Measurements from ENCODE around the gene TENM3.

Gene TENM3

GRCh38 chr4:182454440-182455013, 211.3 kb downstream of the TENM3 start:
- Mint-ChIP-seq H3K27me3 (peaks cover 22 to 50% of the 10 kb centered on the region in 2 donors), H3K4me3 (no peak overlapping the region), H3K4me1 (ENCODE audit: low read depth in 2 of 2) (no peaks in the 10 kb centered on the region), H3K27ac (no peak overlapping the region), H3K9me3 (no peaks in the 10 kb centered on the region), H3K36me3 (ENCODE audit: insufficient read depth) (no peaks in the 10 kb centered on the region)
- ATAC-seq (replicated peaks), result no peak
- DNase-seq, result no peak

GRCh38 chr4:182465114-182465513, 221.9 kb downstream of the TENM3 start:
- DNase-seq, result no peak
- no peaks in the 10 kb centered on the region for H3K4me1 Mint-ChIP-seq (ENCODE audit: low read depth in 2 of 2)

GRCh38 chr4:182465979-182466378, 222.8 kb downstream of the TENM3 start:
- peaks cover 0 to 11% of the 10 kb centered on the region in 2 donors for H3K27me3 Mint-ChIP-seq
- H3K36me3 Mint-ChIP-seq (ENCODE audit: insufficient read depth), result no peaks in the 10 kb centered on the region
- H3K27ac Mint-ChIP-seq, result no peak overlapping the region
- no peak overlapping the region for H3K4me3 Mint-ChIP-seq
- no peak for ATAC-seq (replicated peaks)
- H3K4me1 Mint-ChIP-seq (ENCODE audit: low read depth in 2 of 2), result no peaks in the 10 kb centered on the region
- no peaks in the 10 kb centered on the region for H3K9me3 Mint-ChIP-seq
- DNase-seq, result no peak

More at GRCh38 chr4:182465114-182465513, 221.9 kb downstream of the TENM3 start:
- ATAC-seq (replicated peaks), result no peak
- Mint-ChIP-seq H3K9me3 (no peaks in the 10 kb centered on the region), H3K27ac (no peak overlapping the region), H3K4me3 (no peak overlapping the region), H3K27me3 (peaks cover 0 to 11% of the 10 kb centered on the region in 2 donors), H3K36me3 (ENCODE audit: insufficient read depth) (no peaks in the 10 kb centered on the region)

GRCh38 chr4:182470215-182470614, 227.0 kb downstream of the TENM3 start:
- Mint-ChIP-seq H3K4me3 (no peak overlapping the region), H3K9me3 (no peaks in the 10 kb centered on the region), H3K36me3 (ENCODE audit: insufficient read depth) (no peaks in the 10 kb centered on the region), H3K4me1 (ENCODE audit: low read depth in 2 of 2) (no peaks in the 10 kb centered on the region), H3K27ac (no peak overlapping the region), H3K27me3 (peaks cover 0 to 11% of the 10 kb centered on the region in 2 donors)
- ATAC-seq (replicated peaks) (no peak), DNase-seq (no peak)

GRCh38 chr4:182475539-182475938, 232.3 kb downstream of the TENM3 start:
- H3K27ac Mint-ChIP-seq, result no peak overlapping the region
- H3K9me3 Mint-ChIP-seq, result no peaks in the 10 kb centered on the region
- H3K4me1 Mint-ChIP-seq (ENCODE audit: low read depth in 2 of 2), result no peaks in the 10 kb centered on the region
- no peak overlapping the region for H3K4me3 Mint-ChIP-seq
- no peaks in the 10 kb centered on the region for H3K36me3 Mint-ChIP-seq (ENCODE audit: insufficient read depth)
- H3K27me3 Mint-ChIP-seq, result peaks cover 0 to 6% of the 10 kb centered on the region in 2 donors
- DNase-seq (no peak), ATAC-seq (replicated peaks) (no peak)

- H3K4me1 Mint-ChIP-seq (ENCODE audit: low read depth in 2 of 2), result no peaks in the 10 kb centered on the region
- no peaks in the 10 kb centered on the region for H3K9me3 Mint-ChIP-seq
- H3K27me3 Mint-ChIP-seq, result peaks cover 0 to 6% of the 10 kb centered on the region in 2 donors
- peak; percentile 43 for ATAC-seq (replicated peaks)
- no peak overlapping the region for H3K4me3 Mint-ChIP-seq
- no peak for DNase-seq
- no peaks in the 10 kb centered on the region for H3K36me3 Mint-ChIP-seq (ENCODE audit: insufficient read depth)
- H3K27ac Mint-ChIP-seq, result no peak overlapping the region
Observed at GRCh38 chr4:182478475-182478874, 235.3 kb downstream of the TENM3 start.

GRCh38 chr4:182483685-182484084, 240.5 kb downstream of the TENM3 start:
- DNase-seq (no peak), ATAC-seq (replicated peaks) (no peak)
- no peaks in the 10 kb centered on the region for H3K4me1 Mint-ChIP-seq (ENCODE audit: low read depth in 2 of 2)
- no peaks in the 10 kb centered on the region for H3K9me3 Mint-ChIP-seq
- peaks cover 6 to 9% of the 10 kb centered on the region in 2 donors for H3K27me3 Mint-ChIP-seq
- H3K36me3 Mint-ChIP-seq (ENCODE audit: insufficient read depth), result no peaks in the 10 kb centered on the region
- H3K27ac Mint-ChIP-seq, result no peak overlapping the region
- H3K4me3 Mint-ChIP-seq, result no peak overlapping the region

GRCh38 chr4:182486881-182487280, 243.7 kb downstream of the TENM3 start:
- no peaks in the 10 kb centered on the region for H3K36me3 Mint-ChIP-seq (ENCODE audit: insufficient read depth)
- no peak overlapping the region for H3K4me3 Mint-ChIP-seq
- no peaks in the 10 kb centered on the region for H3K9me3 Mint-ChIP-seq
- H3K27me3 Mint-ChIP-seq, result peaks cover 15 to 17% of the 10 kb centered on the region in 2 donors
- H3K27ac Mint-ChIP-seq, result no peak overlapping the region
- no peaks in the 10 kb centered on the region for H3K4me1 Mint-ChIP-seq (ENCODE audit: low read depth in 2 of 2)
- no peak for DNase-seq
- ATAC-seq (replicated peaks), result no peak

- no peak for DNase-seq
- no peaks in the 10 kb centered on the region for H3K9me3 Mint-ChIP-seq
- ATAC-seq (replicated peaks), result no peak
- no peak overlapping the region for H3K4me3 Mint-ChIP-seq
- H3K4me1 Mint-ChIP-seq (ENCODE audit: low read depth in 2 of 2), result no peaks in the 10 kb centered on the region
- no peak overlapping the region for H3K27ac Mint-ChIP-seq
- no peaks in the 10 kb centered on the region for H3K36me3 Mint-ChIP-seq (ENCODE audit: insufficient read depth)
- peaks cover 16 to 19% of the 10 kb centered on the region in 2 donors for H3K27me3 Mint-ChIP-seq
Observed at GRCh38 chr4:182488896-182489295, 245.7 kb downstream of the TENM3 start.

- no peak overlapping the region for H3K4me3 Mint-ChIP-seq
- no peaks in the 10 kb centered on the region for H3K4me1 Mint-ChIP-seq (ENCODE audit: low read depth in 2 of 2)
- peaks cover 16 to 19% of the 10 kb centered on the region in 2 donors for H3K27me3 Mint-ChIP-seq
- H3K9me3 Mint-ChIP-seq, result no peaks in the 10 kb centered on the region
- H3K36me3 Mint-ChIP-seq (ENCODE audit: insufficient read depth), result no peaks in the 10 kb centered on the region
- H3K27ac Mint-ChIP-seq, result no peak overlapping the region
- ATAC-seq (replicated peaks), result no peak
- DNase-seq, result no peak
Observed at GRCh38 chr4:182489607-182490006, 246.4 kb downstream of the TENM3 start.

GRCh38 chr4:182491719-182492118, 248.5 kb downstream of the TENM3 start:
- no peaks in the 10 kb centered on the region for H3K4me1 Mint-ChIP-seq (ENCODE audit: low read depth in 2 of 2)
- no peak for ATAC-seq (replicated peaks)

GRCh38 chr4:182492423-182492822, 249.2 kb downstream of the TENM3 start:
- Mint-ChIP-seq H3K9me3 (no peaks in the 10 kb centered on the region), H3K4me3 (no peak overlapping the region), H3K27ac (no peak overlapping the region), H3K36me3 (ENCODE audit: insufficient read depth) (no peaks in the 10 kb centered on the region), H3K27me3 (peaks cover 7 to 21% of the 10 kb centered on the region in 2 donors), H3K4me1 (ENCODE audit: low read depth in 2 of 2) (no peaks in the 10 kb centered on the region)
- DNase-seq, result no peak
- no peak for ATAC-seq (replicated peaks)

More at GRCh38 chr4:182491719-182492118, 248.5 kb downstream of the TENM3 start:
- Mint-ChIP-seq H3K9me3 (no peaks in the 10 kb centered on the region), H3K27me3 (peaks cover 7 to 21% of the 10 kb centered on the region in 2 donors), H3K4me3 (no peak overlapping the region), H3K36me3 (ENCODE audit: insufficient read depth) (no peaks in the 10 kb centered on the region), H3K27ac (no peak overlapping the region)
- no peak for DNase-seq

- ATAC-seq (replicated peaks) (no peak), DNase-seq (no peak)
- Mint-ChIP-seq H3K9me3 (no peaks in the 10 kb centered on the region), H3K27ac (no peak overlapping the region), H3K36me3 (ENCODE audit: insufficient read depth) (no peaks in the 10 kb centered on the region), H3K4me1 (ENCODE audit: low read depth in 2 of 2) (no peaks in the 10 kb centered on the region), H3K4me3 (no peak overlapping the region), H3K27me3 (peaks cover 7 to 21% of the 10 kb centered on the region in 2 donors)
Observed at GRCh38 chr4:182493377-182493776, 250.2 kb downstream of the TENM3 start.

- ATAC-seq (replicated peaks), result no peak
- no peak for DNase-seq
- Mint-ChIP-seq H3K4me1 (ENCODE audit: low read depth in 2 of 2) (no peaks in the 10 kb centered on the region), H3K4me3 (no peak overlapping the region), H3K9me3 (no peaks in the 10 kb centered on the region), H3K27me3 (peaks cover 7 to 21% of the 10 kb centered on the region in 2 donors), H3K36me3 (ENCODE audit: insufficient read depth) (no peaks in the 10 kb centered on the region), H3K27ac (no peak overlapping the region)
Observed at GRCh38 chr4:182494103-182494502, 250.9 kb downstream of the TENM3 start.
